ENCODE data around the gene MON1B. TPM values are rescaled to one million over a fixed set of nuclear protein-coding genes. Genes with fewer than 3 reads are reported as not detected.

MON1B gene
- total and polyA plus RNA-seq, 2 donors (not counting 3 experiments of a cell fraction or from before 2014, with no cell fraction given) = 35.8 to 57.0 TPM

DNA sequence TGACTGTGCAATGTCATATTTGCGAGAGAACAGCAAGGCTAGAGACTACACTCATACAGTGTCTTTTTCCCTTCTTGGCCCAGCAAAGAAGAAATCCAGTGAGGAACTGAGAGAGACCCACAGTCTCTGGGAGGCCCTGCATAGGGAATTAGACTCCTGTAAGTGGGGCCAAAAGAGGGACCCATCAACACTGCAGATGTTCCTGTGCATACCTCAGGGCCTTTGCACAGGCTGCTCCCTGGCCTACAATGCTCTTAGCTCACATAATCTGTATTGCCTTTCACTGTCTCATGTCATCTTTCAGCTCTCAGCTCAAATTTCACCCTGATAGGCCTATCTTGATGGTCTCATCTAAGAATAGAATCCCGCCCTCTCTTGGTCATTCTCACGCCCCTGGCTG lies 17.4 kb downstream of the MON1B start:
- TF ChIP-seq JUN (IDR thresholded peaks at IDR 0.05; ENCODE audit: borderline replicate concordance, insufficient read depth, insufficient read length, low read depth) (no peak), CTCF (IDR thresholded peaks at IDR 0.05; ENCODE audit: extremely low read depth in 1 of 2, insufficient read depth in 1 of 2, low read depth in 1 of 2, low read length in 2 of 2) (no peak)
- H3K9me1 ChIP-seq (replicated peaks; ENCODE audit: control insufficient read depth, extremely low read depth, insufficient read depth, low read length) = no peaks in the 10 kb centered on the region
- ChIA-PET POLR2A (no interaction called here), CTCF (no interaction called here)
- intact Hi-C loops (cut with micrococcal nuclease) = no loop called here
- no peaks in the 10 kb centered on the region for H3K36me3 ChIP-seq (ENCODE audit: control insufficient read depth in 2 of 2, extremely low read depth in 1 of 2, insufficient read depth in 2 of 2, low read length in 2 of 2)
- no peaks in the 10 kb centered on the region for H3K79me2 ChIP-seq (ENCODE audit: control insufficient read depth, insufficient read depth, low read length)
- dilution Hi-C loops (cut with MboI; ENCODE audit: extremely low pct_ligation_motif_present, low sequenced_read_pairs) = no loop called here
- H3K9ac ChIP-seq (replicated peaks; ENCODE audit: extremely low read depth, insufficient read depth, low read length) = no peak overlapping the region
- no TSS peak for BruUV-seq (replicated peaks)
- no peak for DNase-seq (ENCODE audit: low read depth, low spot score)
- no peak overlapping the region for H2AFZ ChIP-seq (ENCODE audit: low read depth, low read length)
- H4K20me1 ChIP-seq (replicated peaks; ENCODE audit: control insufficient read depth, extremely low read depth, insufficient read depth, low read length) = no peaks in the 10 kb centered on the region
- H3K9me3 ChIP-seq (replicated peaks; ENCODE audit: control insufficient read depth, insufficient read depth, low read length) = no peaks in the 10 kb centered on the region
- no peaks in the 10 kb centered on the region for H3K27me3 ChIP-seq (ENCODE audit: control insufficient read depth in 2 of 2, insufficient read depth in 2 of 2, low read length in 2 of 2)
- no peak overlapping the region for H3K4me3 ChIP-seq (replicated peaks in 1 of 3; ENCODE audit: insufficient read depth in 1 of 3, low read depth in 1 of 3, low read length in 3 of 3)
- no peak overlapping the region for H3K4me2 ChIP-seq (ENCODE audit: insufficient read depth, low read length)
- H3K27ac ChIP-seq (ENCODE audit: insufficient read depth, low read depth, low read length) = no peak overlapping the region
- H3K4me1 ChIP-seq (ENCODE audit: control insufficient read depth, extremely low read depth, insufficient read depth, low read length) = peaks cover 4% of the 10 kb centered on the region
- no peak for FAIRE-seq

GRCh38 chr16:77211880-77212740 lies 21.1 kb downstream of the MON1B start:
- ChIA-PET POLR2A (no interaction called here), CTCF (interaction anchor here (0.7 to 1.5 kb wide), 3 partner anchors 11 to 372 kb away, joined by 4 to 6 read pairs (median 4); no protein-coding TSS in a partner anchor)
- peak overlapping the region; percentile 96 for H2AFZ ChIP-seq (ENCODE audit: low read depth, low read length)
- H3K27me3 ChIP-seq (ENCODE audit: control insufficient read depth in 2 of 2, insufficient read depth in 2 of 2, low read length in 2 of 2) = no peaks in the 10 kb centered on the region
- peaks cover 17% of the 10 kb centered on the region for H3K4me1 ChIP-seq (ENCODE audit: control insufficient read depth, extremely low read depth, insufficient read depth, low read length)
- DNase-seq (ENCODE audit: low read depth, low spot score) (peak; percentile 48), FAIRE-seq (peak; percentile 53)
- H3K9ac ChIP-seq (replicated peaks; ENCODE audit: extremely low read depth, insufficient read depth, low read length) = peak overlapping the region; percentile 91
- H3K9me1 ChIP-seq (replicated peaks; ENCODE audit: control insufficient read depth, extremely low read depth, insufficient read depth, low read length) = no peaks in the 10 kb centered on the region
- no peaks in the 10 kb centered on the region for H3K79me2 ChIP-seq (ENCODE audit: control insufficient read depth, insufficient read depth, low read length)
- H3K36me3 ChIP-seq (ENCODE audit: control insufficient read depth in 2 of 2, extremely low read depth in 1 of 2, insufficient read depth in 2 of 2, low read length in 2 of 2) = no peaks in the 10 kb centered on the region
- dilution Hi-C loops (cut with MboI; ENCODE audit: extremely low pct_ligation_motif_present, low sequenced_read_pairs) (no loop called here), intact Hi-C loops (cut with micrococcal nuclease) (loop anchor here (1.0 to 2.0 kb wide), 2 partner anchors 21 to 23 kb away; partner anchors contain the start of gene MON1B)
- H4K20me1 ChIP-seq (replicated peaks; ENCODE audit: control insufficient read depth, extremely low read depth, insufficient read depth, low read length) = no peaks in the 10 kb centered on the region
- peak overlapping the region; percentile 48 for H3K27ac ChIP-seq (ENCODE audit: insufficient read depth, low read depth, low read length)
- no peak for TF ChIP-seq MYC (IDR thresholded peaks at IDR 0.05; ENCODE audit: low read depth, low read length)
- peak; percentile 37 for TF ChIP-seq POLR2AphosphoS5 (IDR thresholded peaks at IDR 0.05; ENCODE audit: insufficient read depth, low read depth, low read length)
- H3K9me3 ChIP-seq (replicated peaks; ENCODE audit: control insufficient read depth, insufficient read depth, low read length) = no peaks in the 10 kb centered on the region
- TSS peak; percentile 54 for BruUV-seq (replicated peaks)
- H3K4me2 ChIP-seq (ENCODE audit: insufficient read depth, low read length) = peak overlapping the region; percentile 37
- H3K4me3 ChIP-seq (replicated peaks in 1 of 3; ENCODE audit: insufficient read depth in 1 of 3, low read depth in 1 of 3, low read length in 3 of 3) = peak overlapping the region; percentile 43 to 70 (median 57)
